ENCODE results near the gene SPTA1.

Gene SPTA1

GRCh38 chr1:158685085-158685484, 1.4 kb downstream of the SPTA1 start:
- H3K4me3 ChIP-seq (ENCODE audit: low read length), result no peak overlapping the region
- no peaks in the 10 kb centered on the region for H3K36me3 ChIP-seq (ENCODE audit: control insufficient read depth, insufficient read depth, low read length, severe bottlenecking)
- no peak overlapping the region for H3K9ac ChIP-seq (ENCODE audit: low read length)
- no peaks in the 10 kb centered on the region for H3K27me3 ChIP-seq (replicated peaks; ENCODE audit: control insufficient read depth, insufficient read depth, low read length)
- DNase-seq (ENCODE audit: low read depth), result no peak
- H3K4me1 ChIP-seq (ENCODE audit: control insufficient read depth, insufficient read depth, low read length), result peaks cover 5% of the 10 kb centered on the region
- no peaks in the 10 kb centered on the region for H3K9me3 ChIP-seq (ENCODE audit: control insufficient read depth, low read length)

- no peak for DNase-seq (ENCODE audit: low read depth)
- Histone ChIP-seq H3K27me3 (replicated peaks; ENCODE audit: control insufficient read depth, insufficient read depth, low read length) (no peaks in the 10 kb centered on the region), H3K4me1 (ENCODE audit: control insufficient read depth, insufficient read depth, low read length) (peaks cover 5% of the 10 kb centered on the region), H3K9me3 (ENCODE audit: control insufficient read depth, low read length) (no peaks in the 10 kb centered on the region), H3K9ac (ENCODE audit: low read length) (no peak overlapping the region), H3K36me3 (ENCODE audit: control insufficient read depth, insufficient read depth, low read length, severe bottlenecking) (no peaks in the 10 kb centered on the region), H3K4me3 (ENCODE audit: low read length) (no peak overlapping the region)
Observed at GRCh38 chr1:158681606-158682005, 4.9 kb downstream of the SPTA1 start.

- Histone ChIP-seq H3K4me3 (ENCODE audit: low read length) (no peak overlapping the region), H3K36me3 (ENCODE audit: control insufficient read depth, insufficient read depth, low read length, severe bottlenecking) (no peaks in the 10 kb centered on the region), H3K9ac (ENCODE audit: low read length) (no peak overlapping the region)
Observed at GRCh38 chr1:158679289-158679688, 7.2 kb downstream of the SPTA1 start.

GRCh38 chr1:158675563-158676323, 10.8 kb downstream of the SPTA1 start:
- Histone ChIP-seq H3K9me3 (ENCODE audit: control insufficient read depth, low read length) (no peaks in the 10 kb centered on the region), H3K9ac (ENCODE audit: low read length) (no peak overlapping the region), H3K27me3 (replicated peaks; ENCODE audit: control insufficient read depth, insufficient read depth, low read length) (no peaks in the 10 kb centered on the region), H3K4me1 (ENCODE audit: control insufficient read depth, insufficient read depth, low read length) (no peaks in the 10 kb centered on the region), H3K4me3 (ENCODE audit: low read length) (no peak overlapping the region), H3K36me3 (ENCODE audit: control insufficient read depth, insufficient read depth, low read length, severe bottlenecking) (no peaks in the 10 kb centered on the region)
- no peak for DNase-seq (ENCODE audit: low read depth)

More at GRCh38 chr1:158679289-158679688, 7.2 kb downstream of the SPTA1 start:
- no peak for DNase-seq (ENCODE audit: low read depth)
- Histone ChIP-seq H3K27me3 (replicated peaks; ENCODE audit: control insufficient read depth, insufficient read depth, low read length) (no peaks in the 10 kb centered on the region), H3K4me1 (ENCODE audit: control insufficient read depth, insufficient read depth, low read length) (no peaks in the 10 kb centered on the region), H3K9me3 (ENCODE audit: control insufficient read depth, low read length) (no peaks in the 10 kb centered on the region)

GRCh38 chr1:158674302-158674701, 12.2 kb downstream of the SPTA1 start:
- no peak overlapping the region for H3K4me3 ChIP-seq (ENCODE audit: low read length)
- no peaks in the 10 kb centered on the region for H3K27me3 ChIP-seq (replicated peaks; ENCODE audit: control insufficient read depth, insufficient read depth, low read length)
- no peak for DNase-seq (ENCODE audit: low read depth)
- no peak overlapping the region for H3K9ac ChIP-seq (ENCODE audit: low read length)
- no peaks in the 10 kb centered on the region for H3K9me3 ChIP-seq (ENCODE audit: control insufficient read depth, low read length)
- no peaks in the 10 kb centered on the region for H3K36me3 ChIP-seq (ENCODE audit: control insufficient read depth, insufficient read depth, low read length, severe bottlenecking)
- H3K4me1 ChIP-seq (ENCODE audit: control insufficient read depth, insufficient read depth, low read length), result no peaks in the 10 kb centered on the region

GRCh38 chr1:158666037-158666436, 20.5 kb downstream of the SPTA1 start:
- H3K27me3 ChIP-seq (replicated peaks; ENCODE audit: control insufficient read depth, insufficient read depth, low read length), result no peaks in the 10 kb centered on the region
- DNase-seq (ENCODE audit: low read depth), result no peak
- no peaks in the 10 kb centered on the region for H3K4me1 ChIP-seq (ENCODE audit: control insufficient read depth, insufficient read depth, low read length)
- H3K4me3 ChIP-seq (ENCODE audit: low read length), result no peak overlapping the region
- no peak overlapping the region for H3K9ac ChIP-seq (ENCODE audit: low read length)
- no peaks in the 10 kb centered on the region for H3K36me3 ChIP-seq (ENCODE audit: control insufficient read depth, insufficient read depth, low read length, severe bottlenecking)
- H3K9me3 ChIP-seq (ENCODE audit: control insufficient read depth, low read length), result no peaks in the 10 kb centered on the region

- Histone ChIP-seq H3K9me3 (ENCODE audit: control insufficient read depth, low read length) (no peaks in the 10 kb centered on the region), H3K4me1 (ENCODE audit: control insufficient read depth, insufficient read depth, low read length) (no peaks in the 10 kb centered on the region), H3K9ac (ENCODE audit: low read length) (no peak overlapping the region), H3K36me3 (ENCODE audit: control insufficient read depth, insufficient read depth, low read length, severe bottlenecking) (no peaks in the 10 kb centered on the region), H3K4me3 (ENCODE audit: low read length) (no peak overlapping the region), H3K27me3 (replicated peaks; ENCODE audit: control insufficient read depth, insufficient read depth, low read length) (no peaks in the 10 kb centered on the region)
- no peak for DNase-seq (ENCODE audit: low read depth)
Observed at GRCh38 chr1:158654571-158654970, 31.9 kb downstream of the SPTA1 start.

- Histone ChIP-seq H3K9ac (ENCODE audit: low read length) (no peak overlapping the region), H3K36me3 (ENCODE audit: control insufficient read depth, insufficient read depth, low read length, severe bottlenecking) (no peaks in the 10 kb centered on the region), H3K9me3 (ENCODE audit: control insufficient read depth, low read length) (no peaks in the 10 kb centered on the region), H3K4me3 (ENCODE audit: low read length) (no peak overlapping the region), H3K4me1 (ENCODE audit: control insufficient read depth, insufficient read depth, low read length) (no peaks in the 10 kb centered on the region), H3K27me3 (replicated peaks; ENCODE audit: control insufficient read depth, insufficient read depth, low read length) (no peaks in the 10 kb centered on the region)
- no peak for DNase-seq (ENCODE audit: low read depth)
Observed at GRCh38 chr1:158654086-158654485, 32.4 kb downstream of the SPTA1 start.

- Histone ChIP-seq H3K36me3 (ENCODE audit: control insufficient read depth, insufficient read depth, low read length, severe bottlenecking) (no peaks in the 10 kb centered on the region), H3K27me3 (replicated peaks; ENCODE audit: control insufficient read depth, insufficient read depth, low read length) (no peaks in the 10 kb centered on the region), H3K4me1 (ENCODE audit: control insufficient read depth, insufficient read depth, low read length) (no peaks in the 10 kb centered on the region), H3K9ac (ENCODE audit: low read length) (no peak overlapping the region), H3K9me3 (ENCODE audit: control insufficient read depth, low read length) (no peaks in the 10 kb centered on the region), H3K4me3 (ENCODE audit: low read length) (no peak overlapping the region)
- DNase-seq (ENCODE audit: low read depth), result no peak
Observed at GRCh38 chr1:158652721-158653334, 33.7 kb downstream of the SPTA1 start.

- no peak overlapping the region for H3K4me3 ChIP-seq (ENCODE audit: low read length)
Observed at GRCh38 chr1:158649052-158649451, 37.5 kb downstream of the SPTA1 start.

GRCh38 chr1:158646465-158646864, 40.0 kb downstream of the SPTA1 start:
- Histone ChIP-seq H3K9ac (ENCODE audit: low read length) (no peak overlapping the region), H3K4me1 (ENCODE audit: control insufficient read depth, insufficient read depth, low read length) (no peaks in the 10 kb centered on the region), H3K9me3 (ENCODE audit: control insufficient read depth, low read length) (no peaks in the 10 kb centered on the region), H3K4me3 (ENCODE audit: low read length) (no peak overlapping the region), H3K27me3 (replicated peaks; ENCODE audit: control insufficient read depth, insufficient read depth, low read length) (no peaks in the 10 kb centered on the region), H3K36me3 (ENCODE audit: control insufficient read depth, insufficient read depth, low read length, severe bottlenecking) (no peaks in the 10 kb centered on the region)
- no peak for DNase-seq (ENCODE audit: low read depth)

More at GRCh38 chr1:158649052-158649451, 37.5 kb downstream of the SPTA1 start:
- no peaks in the 10 kb centered on the region for H3K36me3 ChIP-seq (ENCODE audit: control insufficient read depth, insufficient read depth, low read length, severe bottlenecking)
- no peak overlapping the region for H3K9ac ChIP-seq (ENCODE audit: low read length)
- H3K4me1 ChIP-seq (ENCODE audit: control insufficient read depth, insufficient read depth, low read length), result no peaks in the 10 kb centered on the region
- DNase-seq (ENCODE audit: low read depth), result no peak
- H3K9me3 ChIP-seq (ENCODE audit: control insufficient read depth, low read length), result no peaks in the 10 kb centered on the region
- no peaks in the 10 kb centered on the region for H3K27me3 ChIP-seq (replicated peaks; ENCODE audit: control insufficient read depth, insufficient read depth, low read length)
